NB4 (cell line): ENCODE results near the gene ZNF317.

Experiments
- MYC ChIP-seq: IDR thresholded peaks from 2 replicates; pipeline ENCODE4 v1.6.1; 2011; ENCODE audit warnings: low read depth, low read length
- POLR2A ChIP-seq: IDR thresholded peaks from 2 replicates; pipeline ENCODE4 v1.6.1; 2011; ENCODE audit warnings: mild to moderate bottlenecking; ENCODE audit not compliant: insufficient read length; ENCODE audit errors: extremely low read depth
- TF ChIP-seq, protein P1 (sequence below): IDR thresholded peaks from one replicate; pipeline ENCODE4 v1.5.1; 2012; ENCODE audit warnings: low read depth, low read length
- TF ChIP-seq, protein P2 (sequence below): IDR thresholded peaks from 2 replicates; pipeline ENCODE4 v1.6.1; 2011; ENCODE audit warnings: low read depth, low read length

DNA sequence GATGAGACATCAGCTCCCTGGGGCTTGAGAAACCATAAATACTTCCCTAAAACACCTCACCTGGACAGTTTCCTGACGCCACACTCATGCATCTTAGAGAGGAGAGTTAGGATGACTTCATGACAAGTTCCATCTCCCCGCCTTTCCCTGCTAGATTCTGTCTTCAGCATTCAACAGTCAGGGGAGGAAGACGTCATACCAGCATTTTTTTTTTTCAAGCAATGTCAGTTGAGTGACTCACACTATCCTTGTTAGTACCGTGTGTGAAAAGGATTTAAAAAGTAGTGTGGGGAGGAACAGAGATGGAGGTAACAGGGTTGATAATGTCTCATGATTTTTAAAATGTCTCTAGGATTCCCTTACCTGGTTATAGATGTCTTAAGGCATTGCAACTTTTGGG is 38.7 kb downstream of the ZNF317 start, which contains the start of gene OR7D2:
- TF ChIP-seq, protein P1, sequence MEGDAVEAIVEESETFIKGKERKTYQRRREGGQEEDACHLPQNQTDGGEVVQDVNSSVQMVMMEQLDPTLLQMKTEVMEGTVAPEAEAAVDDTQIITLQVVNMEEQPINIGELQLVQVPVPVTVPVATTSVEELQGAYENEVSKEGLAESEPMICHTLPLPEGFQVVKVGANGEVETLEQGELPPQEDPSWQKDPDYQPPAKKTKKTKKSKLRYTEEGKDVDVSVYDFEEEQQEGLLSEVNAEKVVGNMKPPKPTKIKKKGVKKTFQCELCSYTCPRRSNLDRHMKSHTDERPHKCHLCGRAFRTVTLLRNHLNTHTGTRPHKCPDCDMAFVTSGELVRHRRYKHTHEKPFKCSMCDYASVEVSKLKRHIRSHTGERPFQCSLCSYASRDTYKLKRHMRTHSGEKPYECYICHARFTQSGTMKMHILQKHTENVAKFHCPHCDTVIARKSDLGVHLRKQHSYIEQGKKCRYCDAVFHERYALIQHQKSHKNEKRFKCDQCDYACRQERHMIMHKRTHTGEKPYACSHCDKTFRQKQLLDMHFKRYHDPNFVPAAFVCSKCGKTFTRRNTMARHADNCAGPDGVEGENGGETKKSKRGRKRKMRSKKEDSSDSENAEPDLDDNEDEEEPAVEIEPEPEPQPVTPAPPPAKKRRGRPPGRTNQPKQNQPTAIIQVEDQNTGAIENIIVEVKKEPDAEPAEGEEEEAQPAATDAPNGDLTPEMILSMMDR: no peak
- TF ChIP-seq POLR2A (no peak), MYC (no peak)
- TF ChIP-seq, protein P2, sequence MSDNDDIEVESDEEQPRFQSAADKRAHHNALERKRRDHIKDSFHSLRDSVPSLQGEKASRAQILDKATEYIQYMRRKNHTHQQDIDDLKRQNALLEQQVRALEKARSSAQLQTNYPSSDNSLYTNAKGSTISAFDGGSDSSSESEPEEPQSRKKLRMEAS: no peak
